Measurements from ENCODE around the gene PABPC1L. TPM values are rescaled to one million over a fixed set of nuclear protein-coding genes. Genes with fewer than 3 reads are reported as not detected.

PABPC1L gene
- total RNA-seq, 3 donors from 2014 or later (not counting 1 experiment from before 2014, with no cell fraction given) = 31.7 to 64.9 (median 48.1) TPM

DNA sequence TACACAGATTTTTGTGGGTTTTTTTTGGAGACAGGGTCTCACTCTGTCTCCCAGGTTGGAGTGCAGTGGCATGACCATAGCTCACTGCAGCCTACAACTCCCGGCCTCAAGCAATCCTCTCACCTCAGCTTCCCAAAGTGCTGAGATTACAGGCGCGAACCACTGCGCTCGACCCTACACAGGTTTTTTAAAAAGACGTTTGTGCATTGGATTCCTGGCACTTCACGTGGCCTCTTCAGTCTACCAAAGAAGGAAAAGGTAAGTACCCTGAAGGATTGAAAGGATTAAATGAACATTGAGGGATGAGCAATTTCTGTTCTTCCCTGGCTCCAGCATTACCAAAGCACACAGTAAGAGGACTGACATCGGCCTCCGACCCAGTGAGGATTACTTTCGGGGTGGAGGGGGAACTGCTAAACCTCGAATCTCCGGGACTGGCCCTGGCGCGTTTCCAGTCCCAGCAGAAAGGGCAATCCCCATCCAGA lies 24.9 kb upstream of the PABPC1L start:
- 10% methylated on average over 14 of the region's 14 CpGs for WGBS (ENCODE audit: insufficient coverage)
- H3K4me1 Mint-ChIP-seq = peaks cover 46 to 58% of the 10 kb centered on the region in 2 donors
- no peaks in the 10 kb centered on the region for H3K9me3 ChIP-seq (ENCODE audit: control insufficient read depth, insufficient read depth, low read length)
- intact Hi-C loops (cut with micrococcal nuclease) = loop anchor here (2.0 to 10.0 kb wide), 2 partner anchors 130 to 674 kb away; partner anchors contain the start of gene OSER1
- ATAC-seq (no peak), DNase-seq (no peak)
- H3K36me3 Mint-ChIP-seq = no peaks in the 10 kb centered on the region
- H3K27me3 ChIP-seq (ENCODE audit: control insufficient read depth, insufficient read depth, low read length) = no peaks in the 10 kb centered on the region
- H3K9me3 Mint-ChIP-seq = no peaks in the 10 kb centered on the region
- peak overlapping the region; percentile 82 for H3K27ac ChIP-seq (ENCODE audit: low read length)
- no peaks in the 10 kb centered on the region for H3K27me3 Mint-ChIP-seq (ENCODE audit: low read depth in 2 of 2)
- peak overlapping the region; percentile 98 for H3K4me3 Mint-ChIP-seq
- no peak for TF ChIP-seq CTCF (IDR thresholded peaks at IDR 0.05)
- H3K4me3 ChIP-seq (ENCODE audit: low read length) = peak overlapping the region; percentile 66
- peaks cover 19% of the 10 kb centered on the region for H3K4me1 ChIP-seq (ENCODE audit: control insufficient read depth, insufficient read depth, low read length)
- no peaks in the 10 kb centered on the region for H3K36me3 ChIP-seq (ENCODE audit: control insufficient read depth, insufficient read depth, low read length)
- H3K27ac Mint-ChIP-seq = peak overlapping the region; percentile 93 to 97

DNA sequence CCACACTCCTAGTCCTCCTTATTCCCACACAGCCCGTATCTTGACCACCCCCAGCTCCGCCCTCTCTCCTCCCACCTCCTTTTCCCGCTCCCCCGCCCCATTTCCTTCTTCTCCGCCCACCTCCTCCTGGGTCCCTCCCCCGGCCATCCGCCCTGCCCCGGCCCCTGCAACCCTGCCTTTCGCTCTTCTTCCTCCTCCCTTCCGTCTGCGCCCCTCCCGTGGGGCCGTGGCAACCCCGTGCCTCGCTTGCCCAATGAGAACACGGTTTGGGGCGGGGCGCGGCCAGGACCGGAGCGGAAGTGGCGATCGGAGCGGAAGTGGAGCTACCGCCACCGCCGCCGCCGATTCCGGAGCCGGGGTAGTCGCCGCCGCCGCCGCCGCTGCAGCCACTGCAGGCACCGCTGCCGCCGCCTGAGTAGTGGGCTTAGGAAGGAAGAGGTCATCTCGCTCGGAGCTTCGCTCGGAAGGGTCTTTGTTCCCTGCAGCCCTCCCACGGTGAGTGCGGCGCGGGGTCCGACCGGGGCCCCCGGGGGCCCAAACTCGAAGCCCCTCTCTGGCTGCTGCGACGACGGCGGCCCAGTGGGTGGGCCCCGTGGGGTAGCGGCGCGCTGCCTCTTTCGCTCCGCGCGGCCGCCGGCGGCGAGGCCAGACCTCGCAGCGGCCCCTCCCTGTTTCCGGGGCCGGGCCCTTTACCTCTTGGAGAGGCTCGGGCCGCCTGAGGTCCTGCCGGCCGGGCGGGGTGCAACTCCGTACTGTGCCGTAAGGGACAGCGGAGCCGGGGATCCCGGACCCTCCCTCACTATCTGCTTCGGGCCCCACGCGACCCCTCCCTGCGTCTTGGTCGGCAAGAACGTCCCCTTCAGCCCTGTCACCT lies 24.2 kb upstream of the PABPC1L start, which contains the start of gene YWHAB:
TSS of gene YWHAB (plus strand) at position 314 of the 874 bp plus-strand sequence. CDS start 15,829 bp downstream, outside the sequence.
- peak; percentile 91 to 99 (median 94) for ATAC-seq
- WGBS (ENCODE audit: insufficient coverage) = under 1% methylated on average over 88 of the region's 88 CpGs
- Mint-ChIP-seq H3K4me1 (peaks cover 48 to 62% of the 10 kb centered on the region in 2 donors), H3K27ac (peak within 1 kb of the TSS; percentile 93 to 97), H3K36me3 (no peaks in the 10 kb centered on the region), H3K4me3 (peak within 1 kb of the TSS; percentile 98), H3K9me3 (no peaks in the 10 kb centered on the region), H3K27me3 (ENCODE audit: low read depth in 2 of 2) (no peaks in the 10 kb centered on the region)
- Histone ChIP-seq H3K27ac (ENCODE audit: low read length) (peak within 1 kb of the TSS; percentile 86), H3K4me3 (ENCODE audit: low read length) (peak within 1 kb of the TSS; percentile 75), H3K36me3 (ENCODE audit: control insufficient read depth, insufficient read depth, low read length) (no peaks in the 10 kb centered on the region), H3K9me3 (ENCODE audit: control insufficient read depth, insufficient read depth, low read length) (no peaks in the 10 kb centered on the region), H3K27me3 (ENCODE audit: control insufficient read depth, insufficient read depth, low read length) (no peaks in the 10 kb centered on the region), H3K4me1 (ENCODE audit: control insufficient read depth, insufficient read depth, low read length) (peaks cover 19% of the 10 kb centered on the region)
- no peak for TF ChIP-seq CTCF (IDR thresholded peaks at IDR 0.05)
- peak; percentile 95 to 98 for DNase-seq
- intact Hi-C loops (cut with micrococcal nuclease) = loop anchor here (2.0 to 10.0 kb wide), 3 partner anchors 81 to 675 kb away; partner anchors contain the start of genes OSER1 and STK4

DNA sequence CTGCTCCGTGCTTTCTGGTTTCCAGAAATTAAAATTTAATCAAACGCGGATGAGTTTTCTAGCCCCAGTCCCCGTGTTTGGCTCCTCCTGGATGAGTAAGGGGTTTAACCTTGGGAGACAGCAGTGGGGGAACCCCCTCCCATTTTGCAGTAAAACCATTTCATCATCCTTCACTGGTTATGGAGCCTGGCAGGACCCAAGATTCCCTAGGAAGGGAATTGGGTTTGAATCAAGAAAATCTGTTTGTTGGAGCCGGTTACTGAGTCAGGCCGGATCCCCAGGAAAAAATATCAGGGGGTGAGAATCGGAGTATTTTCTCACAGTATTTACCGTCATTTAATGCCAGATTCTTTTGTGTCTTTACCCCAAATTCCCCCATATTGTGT lies 23.6 kb upstream of the PABPC1L start:
- no peaks in the 10 kb centered on the region for H3K9me3 Mint-ChIP-seq
- intact Hi-C loops (cut with micrococcal nuclease) = loop anchor here (2.0 to 10.0 kb wide), 2 partner anchors 81 to 129 kb away; partner anchors contain the start of gene STK4
- peaks cover 23% of the 10 kb centered on the region for H3K4me1 ChIP-seq (ENCODE audit: control insufficient read depth, insufficient read depth, low read length)
- no peaks in the 10 kb centered on the region for H3K36me3 Mint-ChIP-seq
- H3K27me3 ChIP-seq (ENCODE audit: control insufficient read depth, insufficient read depth, low read length) = no peaks in the 10 kb centered on the region
- peak overlapping the region; percentile 86 for H3K27ac ChIP-seq (ENCODE audit: low read length)
- no peaks in the 10 kb centered on the region for H3K27me3 Mint-ChIP-seq (ENCODE audit: low read depth in 2 of 2)
- 0% methylated on average over 5 of the region's 8 CpGs for WGBS (ENCODE audit: insufficient coverage)
- peaks cover 49 to 68% of the 10 kb centered on the region in 2 donors for H3K4me1 Mint-ChIP-seq
- H3K27ac Mint-ChIP-seq = peak overlapping the region; percentile 93 to 97
- no peaks in the 10 kb centered on the region for H3K36me3 ChIP-seq (ENCODE audit: control insufficient read depth, insufficient read depth, low read length)
- peak overlapping the region; percentile 98 for H3K4me3 Mint-ChIP-seq
- TF ChIP-seq CTCF (IDR thresholded peaks at IDR 0.05) = no peak
- peak overlapping the region; percentile 75 for H3K4me3 ChIP-seq (ENCODE audit: low read length)
- no peaks in the 10 kb centered on the region for H3K9me3 ChIP-seq (ENCODE audit: control insufficient read depth, insufficient read depth, low read length)
- ATAC-seq = no peak
- no peak for DNase-seq
